ENCODE data around the gene MED16. TPM values are rescaled to one million over a fixed set of nuclear protein-coding genes. Genes with fewer than 3 reads are reported as not detected.
"Not testable (repeated sequence)": the region's sequence is repeated elsewhere in the genome, so short reads cannot be mapped to it uniquely, and the experiment has no call there.

The MED16 gene
- polyA plus RNA-seq, 3 donors from 2014 or later: 44.2 to 112 (median 48.0) TPM

GRCh38 chr19:862581-863314 is 30.2 kb downstream of the MED16 start:
- H3K4me1 Mint-ChIP-seq: peaks cover 19% of the 10 kb centered on the region in 2 donors
- H3K36me3 Mint-ChIP-seq: peaks cover 4% of the 10 kb centered on the region in 3 donors
- H3K27ac Mint-ChIP-seq: peak overlapping the region in 5 of 6 donors; percentile 12 to 79 (median 63)
- peak; percentile 74 to 83 (median 79) for DNase-seq
- H3K9me3 Mint-ChIP-seq: no peaks in the 10 kb centered on the region
- H3K4me3 Mint-ChIP-seq: peak overlapping the region; percentile 80 to 89 (median 82)
- H3K27me3 Mint-ChIP-seq (ENCODE audit: low read depth in 3 of 3): peaks cover 5 to 19% (median 7%) of the 10 kb centered on the region in 3 donors

GRCh38 chr19:861756-862580 is 31.0 kb downstream of the MED16 start:
- Mint-ChIP-seq H3K4me3 (peak overlapping the region; percentile 80 to 89 (median 82)), H3K36me3 (no peaks in the 10 kb centered on the region), H3K27ac (peak overlapping the region in 1 of 6 donors; percentile 79), H3K9me3 (no peaks in the 10 kb centered on the region), H3K27me3 (ENCODE audit: low read depth in 3 of 3) (peaks cover 5 to 19% (median 7%) of the 10 kb centered on the region in 3 donors), H3K4me1 (peaks cover 19% of the 10 kb centered on the region in 2 donors)
- peak; percentile 56 to 67 (median 61) for DNase-seq

DNA sequence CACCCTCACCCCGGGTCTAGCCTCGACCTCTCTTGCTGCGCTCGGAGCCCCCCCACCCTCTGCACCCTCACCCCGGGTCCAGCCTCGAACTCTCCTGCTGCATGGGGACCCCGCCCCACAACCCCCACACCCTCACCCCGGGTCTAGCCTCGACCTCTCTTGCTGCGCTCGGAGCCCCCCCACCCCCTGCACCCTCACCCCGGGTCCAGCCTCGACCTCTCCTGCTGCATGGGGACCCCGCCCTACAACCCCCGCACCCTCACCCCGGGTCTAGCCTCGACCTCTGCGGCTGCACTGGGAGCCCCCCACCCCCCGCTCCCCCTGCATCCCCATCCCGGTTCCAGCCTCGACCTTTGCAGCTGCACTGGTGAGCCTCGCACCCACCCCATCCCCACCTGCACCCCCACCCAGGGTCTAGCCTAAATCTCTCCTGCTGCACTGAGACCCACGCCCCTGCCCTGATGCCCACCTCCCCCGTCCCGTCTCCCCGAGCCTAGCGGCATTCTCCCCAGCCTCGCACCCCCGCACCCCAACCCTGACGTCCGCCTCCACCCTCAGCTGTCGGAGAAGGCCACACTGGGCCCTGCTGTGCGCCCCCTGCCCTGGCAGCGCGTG is 31.7 kb downstream of the MED16 start:
- DNase-seq: no peak
- H3K27me3 Mint-ChIP-seq (ENCODE audit: low read depth in 3 of 3): peaks cover 5 to 19% (median 9%) of the 10 kb centered on the region in 3 donors
- H3K27ac Mint-ChIP-seq: no peak overlapping the region
- H3K36me3 Mint-ChIP-seq: no peaks in the 10 kb centered on the region
- no peaks in the 10 kb centered on the region for H3K9me3 Mint-ChIP-seq
- H3K4me3 Mint-ChIP-seq: no peak overlapping the region
- peaks cover 19% of the 10 kb centered on the region in 2 donors for H3K4me1 Mint-ChIP-seq

DNA sequence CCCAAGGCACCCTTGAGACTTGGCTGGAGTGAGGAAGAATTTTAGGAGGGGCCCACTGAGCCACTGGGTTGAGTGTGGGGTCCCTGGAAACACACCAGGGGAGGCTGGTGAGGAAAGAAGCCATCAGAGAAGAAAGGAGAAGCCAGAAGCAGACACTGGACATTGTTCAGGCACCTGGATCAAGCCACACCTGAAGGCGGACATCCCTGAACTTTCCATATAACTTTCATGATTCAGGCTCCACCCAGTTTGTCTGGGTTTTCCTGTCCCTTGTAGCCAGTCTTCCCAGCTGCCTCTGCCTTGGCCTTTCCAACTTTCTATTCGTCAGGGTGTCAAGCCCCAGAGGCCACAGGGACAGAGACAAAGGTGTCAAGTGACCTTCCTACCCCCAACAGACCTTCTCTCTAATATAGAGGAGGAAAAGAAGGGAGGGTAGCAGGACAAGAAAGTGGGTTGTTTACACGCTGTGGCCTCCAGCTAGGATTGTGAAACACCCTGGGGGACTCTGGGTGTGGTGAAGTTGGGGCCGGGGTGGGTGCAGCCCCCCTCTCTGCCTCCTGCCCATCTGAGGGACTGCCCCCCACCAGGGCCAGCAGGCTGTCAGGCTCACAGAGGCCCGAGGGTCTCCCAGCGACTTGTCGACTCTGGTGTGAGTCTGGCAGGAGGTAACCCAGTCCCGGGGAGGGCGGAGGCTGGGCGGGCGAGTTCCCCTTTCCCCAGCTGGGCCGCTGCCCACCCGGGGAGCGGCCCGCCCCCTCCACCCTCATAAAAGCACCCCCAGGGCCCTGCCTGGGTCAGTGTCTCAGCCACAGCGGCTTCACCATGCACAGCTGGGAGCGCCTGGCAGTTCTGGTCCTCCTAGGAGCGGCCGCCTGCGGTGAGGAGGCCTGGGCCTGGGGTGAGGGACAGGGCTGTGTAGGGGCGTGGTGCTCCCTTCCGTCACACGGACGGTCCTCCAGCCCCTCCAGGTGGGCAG is 33.8 kb downstream of the MED16 start, which contains the start of gene CFD:
Gene CFD (plus strand): TSS at position 797 of the 976 bp plus-strand sequence. CDS start 26 bp downstream, at position 823.
- no peaks in the 10 kb centered on the region for H3K9me3 Mint-ChIP-seq

DNA sequence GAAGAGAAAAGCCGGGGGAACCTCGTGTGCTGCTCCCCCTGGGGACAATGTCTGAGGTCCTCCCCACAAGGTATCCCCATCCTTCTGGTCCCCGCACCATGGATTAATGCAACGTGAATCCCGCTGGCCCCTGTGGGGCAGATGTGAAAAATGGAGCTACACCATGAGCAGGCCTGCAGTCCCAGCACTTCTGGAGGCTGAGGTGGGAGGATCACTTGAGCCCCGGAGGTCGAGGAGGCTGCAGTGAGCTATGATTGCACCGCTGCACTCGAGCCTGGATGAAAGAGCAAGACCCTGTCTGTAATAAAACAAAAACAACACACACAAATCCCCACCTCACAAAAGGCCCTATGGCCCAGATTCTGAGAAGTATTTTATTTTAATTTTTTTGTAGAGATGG is 34.7 kb downstream of the MED16 start:
- Mint-ChIP-seq H3K4me3 (no peak overlapping the region), H3K36me3 (no peaks in the 10 kb centered on the region), H3K27ac (no peak overlapping the region), H3K9me3 (no peaks in the 10 kb centered on the region), H3K4me1 (peaks cover 12% of the 10 kb centered on the region in 2 donors), H3K27me3 (ENCODE audit: low read depth in 3 of 3) (peaks cover 3 to 13% (median 5%) of the 10 kb centered on the region in 3 donors)
- DNase-seq: no peak

More for the DNA sequence above, 33.8 kb downstream of the MED16 start, which contains the start of gene CFD:
- no peak for DNase-seq
- Mint-ChIP-seq H3K27me3 (ENCODE audit: low read depth in 3 of 3) (peaks cover 5 to 19% (median 9%) of the 10 kb centered on the region in 3 donors), H3K27ac (no peak within 1 kb of the TSS), H3K36me3 (no peaks in the 10 kb centered on the region), H3K4me1 (peaks cover 19% of the 10 kb centered on the region in 2 donors), H3K4me3 (peak within 1 kb of the TSS in 2 of 5 donors; percentile 21 to 29)

- peaks cover 2 to 4% (median 3%) of the 10 kb centered on the region in 3 donors for H3K27me3 Mint-ChIP-seq (ENCODE audit: low read depth in 3 of 3)
- H3K4me1 Mint-ChIP-seq: peaks cover 0 to 2% of the 10 kb centered on the region in 2 donors
- H3K27ac Mint-ChIP-seq: no peak overlapping the region
- no peak overlapping the region for H3K4me3 Mint-ChIP-seq
- no peaks in the 10 kb centered on the region for H3K36me3 Mint-ChIP-seq
- H3K9me3 Mint-ChIP-seq: no peaks in the 10 kb centered on the region
- DNase-seq: no peak
Observed at GRCh38 chr19:855566-856120, 37.3 kb downstream of the MED16 start.

DNA sequence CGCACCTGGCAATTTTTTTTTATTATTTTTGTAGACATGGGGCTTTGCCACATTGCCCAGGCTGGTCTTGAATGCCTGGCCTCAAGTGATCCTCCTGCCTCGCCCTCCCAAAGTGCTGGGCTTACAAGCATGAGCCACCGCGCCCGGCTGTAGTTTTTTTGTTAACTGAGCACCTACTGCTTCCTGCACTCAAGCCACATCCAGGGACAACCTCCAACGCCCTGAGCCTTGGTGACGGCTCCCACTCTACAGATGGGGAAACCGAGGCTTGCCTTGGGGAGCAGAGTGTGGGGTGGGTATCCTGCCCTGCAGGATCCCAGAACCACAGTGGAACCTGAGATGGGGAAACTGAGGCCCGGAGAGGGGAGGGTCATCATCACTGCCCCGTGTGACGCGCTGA is 37.8 kb downstream of the MED16 start:
- Mint-ChIP-seq H3K27ac (no peak overlapping the region), H3K4me3 (no peak overlapping the region), H3K36me3 (no peaks in the 10 kb centered on the region), H3K9me3 (no peaks in the 10 kb centered on the region), H3K4me1 (peaks cover 0 to 2% of the 10 kb centered on the region in 2 donors), H3K27me3 (ENCODE audit: low read depth in 3 of 3) (peaks cover 2 to 4% (median 3%) of the 10 kb centered on the region in 3 donors)
- no peak for DNase-seq

DNA sequence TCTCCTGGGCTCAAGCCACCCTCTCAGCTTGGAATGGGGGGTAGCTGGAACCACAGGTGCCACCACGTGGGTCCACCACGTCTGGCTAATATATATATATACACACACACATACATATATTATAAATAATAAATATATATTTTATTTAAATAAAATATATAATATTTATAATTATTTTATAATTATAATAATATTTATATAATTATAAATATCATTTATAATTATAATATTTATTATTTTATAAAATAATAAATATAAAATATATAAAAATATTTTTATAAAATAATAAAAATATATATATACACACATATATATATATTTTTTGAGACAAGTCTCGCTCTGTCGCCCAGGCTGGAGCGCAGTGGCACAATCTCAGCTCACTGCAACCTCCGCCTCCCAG is 38.4 kb downstream of the MED16 start:
- no peak overlapping the region for H3K4me3 Mint-ChIP-seq
- no peaks in the 10 kb centered on the region for H3K9me3 Mint-ChIP-seq
- no peaks in the 10 kb centered on the region for H3K36me3 Mint-ChIP-seq
- peaks cover 0 to 2% of the 10 kb centered on the region in 2 donors for H3K4me1 Mint-ChIP-seq
- H3K27me3 Mint-ChIP-seq (ENCODE audit: low read depth in 3 of 3): peaks cover 3 to 6% (median 4%) of the 10 kb centered on the region in 3 donors
- DNase-seq: no peak
- H3K27ac Mint-ChIP-seq: no peak overlapping the region

DNA sequence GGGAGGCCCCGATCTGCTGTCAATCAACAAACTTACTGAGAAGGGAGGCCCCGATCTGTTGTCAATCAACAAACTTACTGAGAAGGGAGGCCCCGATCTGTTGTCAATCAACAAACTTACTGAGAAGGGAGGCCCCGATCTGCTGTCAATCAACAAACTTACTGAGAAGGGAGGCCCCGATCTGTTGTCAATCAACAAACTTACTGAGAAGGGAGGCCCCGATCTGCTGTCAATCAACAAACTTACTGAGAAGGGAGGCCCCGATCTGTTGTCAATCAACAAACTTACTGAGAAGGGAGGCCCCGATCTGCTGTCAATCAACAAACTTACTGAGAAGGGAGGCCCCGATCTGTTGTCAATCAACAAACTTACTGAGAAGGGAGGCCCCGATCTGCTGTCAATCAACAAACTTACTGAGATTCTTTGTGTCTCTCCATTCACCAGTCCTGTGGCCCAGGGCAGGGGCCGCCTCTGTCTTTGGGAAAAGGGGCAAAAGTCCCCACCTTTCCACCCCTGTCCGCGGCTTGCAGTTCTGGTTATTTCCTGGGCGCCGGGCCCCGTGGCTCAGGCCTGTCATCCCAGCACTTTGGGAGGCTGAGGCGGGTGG is 39.3 kb downstream of the MED16 start:
- DNase-seq; H3K4me1 Mint-ChIP-seq; H3K4me3 Mint-ChIP-seq; H3K27ac Mint-ChIP-seq; H3K36me3 Mint-ChIP-seq; H3K9me3 Mint-ChIP-seq; H3K27me3 Mint-ChIP-seq (ENCODE audit: low read depth in 3 of 3): not testable (repeated sequence)

DNA sequence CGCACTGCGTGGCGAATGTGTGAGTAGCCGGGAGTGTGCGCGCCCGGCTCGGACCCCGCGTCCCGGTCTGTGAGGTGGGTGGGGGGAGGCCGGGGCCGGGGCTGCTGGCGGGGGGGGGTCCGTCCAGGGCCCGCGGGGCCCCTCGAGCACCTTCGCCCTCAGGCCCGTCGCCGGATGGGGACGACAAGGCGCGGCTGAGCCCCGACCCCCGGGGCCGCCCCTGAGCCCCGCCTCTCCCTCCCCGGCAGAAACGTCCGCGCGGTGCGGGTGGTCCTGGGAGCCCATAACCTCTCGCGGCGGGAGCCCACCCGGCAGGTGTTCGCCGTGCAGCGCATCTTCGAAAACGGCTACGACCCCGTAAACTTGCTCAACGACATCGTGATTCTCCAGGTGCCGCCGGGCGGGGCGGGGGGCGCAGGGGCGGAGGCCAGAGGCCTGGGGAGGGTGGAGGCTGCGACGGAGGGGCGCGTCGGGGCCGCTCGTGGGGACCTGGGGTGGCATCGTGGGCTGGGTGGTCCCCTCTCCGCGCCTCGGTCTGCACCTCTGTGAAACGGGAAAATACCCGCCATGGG is 39.9 kb downstream of the MED16 start:
- DNase-seq: no peak
- Mint-ChIP-seq H3K36me3 (no peaks in the 10 kb centered on the region), H3K9me3 (no peaks in the 10 kb centered on the region), H3K4me3 (no peak overlapping the region), H3K4me1 (no peaks in the 10 kb centered on the region), H3K27me3 (ENCODE audit: low read depth in 3 of 3) (peaks cover 2 to 6% (median 4%) of the 10 kb centered on the region in 3 donors), H3K27ac (no peak overlapping the region)

DNA sequence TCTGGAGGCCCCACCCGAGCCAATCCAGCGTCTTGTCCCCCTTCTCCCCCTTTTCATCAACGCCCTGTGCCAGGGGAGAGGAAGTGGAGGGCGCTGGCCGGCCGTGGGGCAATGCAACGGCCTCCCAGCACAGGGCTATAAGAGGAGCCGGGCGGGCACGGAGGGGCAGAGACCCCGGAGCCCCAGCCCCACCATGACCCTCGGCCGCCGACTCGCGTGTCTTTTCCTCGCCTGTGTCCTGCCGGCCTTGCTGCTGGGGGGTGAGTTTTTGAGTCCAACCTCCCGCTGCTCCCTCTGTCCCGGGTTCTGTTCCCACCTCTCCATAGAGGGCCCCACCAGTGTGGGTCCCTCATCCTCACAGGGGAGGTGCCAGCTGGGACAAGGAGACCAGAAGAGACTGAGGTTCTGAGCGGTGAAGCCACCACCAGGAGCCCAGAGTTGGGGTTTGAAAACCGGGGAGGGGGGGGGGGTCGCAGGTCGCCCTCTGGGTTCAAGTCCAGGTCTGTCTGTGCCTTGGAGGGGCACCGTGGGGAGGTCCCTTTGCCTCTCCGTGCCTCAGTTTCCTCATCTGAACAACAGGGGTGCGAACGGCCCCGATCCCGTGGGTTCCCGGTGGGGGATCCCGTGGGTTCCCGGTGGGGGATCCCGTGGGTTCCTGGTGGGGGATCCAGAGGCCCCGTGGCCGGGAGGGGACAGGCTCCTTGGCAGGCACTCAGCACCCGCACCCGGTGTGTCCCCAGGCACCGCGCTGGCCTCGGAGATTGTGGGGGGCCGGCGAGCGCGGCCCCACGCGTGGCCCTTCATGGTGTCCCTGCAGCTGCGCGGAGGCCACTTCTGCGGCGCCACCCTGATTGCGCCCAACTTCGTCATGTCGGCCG is 40.6 kb downstream of the MED16 start, which contains the start of gene ELANE:
Gene ELANE (plus strand): TSS at position 168 of the 878 bp plus-strand sequence. CDS start 26 bp downstream, at position 194.
- H3K4me3 Mint-ChIP-seq: no peak within 1 kb of the TSS
- H3K27me3 Mint-ChIP-seq (ENCODE audit: low read depth in 3 of 3): peaks cover 2 to 6% (median 4%) of the 10 kb centered on the region in 3 donors

More for the DNA sequence above, 40.6 kb downstream of the MED16 start, which contains the start of gene ELANE:
- H3K9me3 Mint-ChIP-seq: no peaks in the 10 kb centered on the region
- H3K36me3 Mint-ChIP-seq: no peaks in the 10 kb centered on the region
- H3K27ac Mint-ChIP-seq: no peak within 1 kb of the TSS
- DNase-seq: no peak
- H3K4me1 Mint-ChIP-seq: no peaks in the 10 kb centered on the region

All from immature natural killer cell (primary cell).